ENCODE results near the gene GNB1. TPM values are rescaled to one million over a fixed set of nuclear protein-coding genes. Genes with fewer than 3 reads are reported as not detected.

The GNB1 gene
- total and polyA plus RNA-seq, 9 of the 15 experiments (the other 6 are each of a cell fraction or from before 2014, with no cell fraction given), result 34.3 to 388 (median 114) TPM

GRCh38 chr1:1891349-1892078 is 627 bp upstream of the GNB1 start (continued):
- TF ChIP-seq CREB3 (tag; conservative IDR thresholded peaks at IDR 0.05; ENCODE audit: low read depth) (no peak), CCNT2 (IDR thresholded peaks at IDR 0.05; ENCODE audit: borderline replicate concordance, extremely low read depth, insufficient read length, low read depth, low read length) (peak; percentile 27), ID3 (CRISPR knock-in tag; IDR thresholded peaks at IDR 0.05) (no peak), ID3 (tag; IDR thresholded peaks at IDR 0.05) (no peak), ZNF277 (CRISPR knock-in tag; IDR thresholded peaks at IDR 0.05; ENCODE audit: borderline replicate concordance) (no peak), RBBP5 (IDR thresholded peaks at IDR 0.05; ENCODE audit: borderline replicate concordance, insufficient read depth, low read length, poor library complexity, severe bottlenecking) (peak; percentile 1), ETV5 (CRISPR knock-in tag; IDR thresholded peaks at IDR 0.05; ENCODE audit: low read depth) (no peak), SNIP1 (IDR thresholded peaks at IDR 0.05; ENCODE audit: low read depth) (no peak), ZC3H8 (IDR thresholded peaks at IDR 0.05) (no peak), SREBF2 (CRISPR knock-in tag; IDR thresholded peaks at IDR 0.05) (no peak), SMAD1 (IDR thresholded peaks at IDR 0.05; ENCODE audit: low read depth, low read length, partially characterized antibody) (no peak), SLC30A9 (CRISPR knock-in tag; IDR thresholded peaks at IDR 0.05) (no peak), ARHGAP35 (IDR thresholded peaks at IDR 0.05; ENCODE audit: partially characterized antibody) (no peak), ARID2 (IDR thresholded peaks at IDR 0.05) (no peak), ZNF224 (CRISPR knock-in tag; IDR thresholded peaks at IDR 0.05) (no peak), SNAPC5 (CRISPR knock-in tag; IDR thresholded peaks at IDR 0.05) (no peak), MECOM (CRISPR knock-in tag; IDR thresholded peaks at IDR 0.05) (no peak), MCM3 (IDR thresholded peaks at IDR 0.05) (no peak), ATF1 (CRISPR knock-in tag; IDR thresholded peaks at IDR 0.05) (no peak), ATF1 (tag; IDR thresholded peaks at IDR 0.05) (no peak; the same call in 1 of the 2 replicates), CHD4 (IDR thresholded peaks at IDR 0.05; ENCODE audit: insufficient read depth, insufficient replicate concordance, low read depth, low read length, poor library complexity, severe bottlenecking) (no peak), NFYB (IDR thresholded peaks at IDR 0.05; ENCODE audit: extremely low read depth, insufficient read length) (no peak), BHLHE40 (IDR thresholded peaks at IDR 0.05; ENCODE audit: low read length) (0 out of 2 replicates have a peak, but pooled peaks have one; percentile 12), VEZF1 (CRISPR knock-in tag; IDR thresholded peaks at IDR 0.05) (peak; percentile 94), CEBPG (CRISPR knock-in tag; IDR thresholded peaks at IDR 0.05) (no peak), CEBPG (tag; conservative IDR thresholded peaks at IDR 0.05 in 1 of 2, IDR thresholded peaks at IDR 0.05 in 1 of 2) (no peak; a peak in 1 of 4 replicates)
